HepG2 (cell line): Measurements from ENCODE around the gene RABGAP1L.
"Not testable (repeated sequence)": the region's sequence is repeated elsewhere in the genome, so short reads cannot be mapped to it uniquely, and the experiment has no call there.

Experiments used
- BCL6 ChIP-seq: IDR thresholded peaks from 2 replicates; pipeline ENCODE4 v1.6.1; 2016; ENCODE audit warnings: missing genetic modification reagents, missing compliant biosample characterization
- CBX1 ChIP-seq: IDR thresholded peaks from one replicate; pipeline ENCODE4 v1.6.1; 2016; ENCODE audit warnings: antibody characterized with exemption, low read depth
- CBX2 ChIP-seq, 2 experiments: fragments of 200-600 bp in 1 of 2; sonication (generic); formaldehyde crosslinking in 1 of 2; IDR thresholded peaks; 2 replicates each; pipeline versions ENCODE4 v1.7.0 to v1.8.1; 2018 to 2022; ENCODE audit warnings: low read depth in 2 of 2, low read length in 1 of 2, mild to moderate bottlenecking in 1 of 2, missing genetic modification reagents in 1 of 2
- ELF1 ChIP-seq: sonication (generic); formaldehyde crosslinking; IDR thresholded peaks from 2 replicates; pipeline ENCODE4 v1.4.0; 2020; ENCODE audit warnings: missing genetic modification reagents
- FOSL2 ChIP-seq: sonication (generic); formaldehyde crosslinking; IDR thresholded peaks from 2 replicates; pipeline ENCODE4 v1.4.0; 2020; ENCODE audit warnings: missing genetic modification reagents
- HDAC1 ChIP-seq: sonication (generic); formaldehyde crosslinking; IDR thresholded peaks from 2 replicates; pipeline ENCODE4 v1.5.1; 2020; ENCODE audit warnings: mild to moderate bottlenecking, missing genetic modification reagents
- IRF1 ChIP-seq: sonication (generic); formaldehyde crosslinking; IDR thresholded peaks from 2 replicates; pipeline ENCODE4 v1.4.0; 2020; ENCODE audit warnings: low read depth, mild to moderate bottlenecking, missing genetic modification reagents
- MEF2D ChIP-seq: sonication (generic); formaldehyde crosslinking; IDR thresholded peaks from 2 replicates; pipeline ENCODE4 v1.5.1; 2020; ENCODE audit warnings: mild to moderate bottlenecking, missing genetic modification reagents
- SIN3A ChIP-seq: IDR thresholded peaks from 2 replicates; pipeline ENCODE4 v1.6.1; 2011; ENCODE audit warnings: low read depth, mild to moderate bottlenecking, control low read depth, low read length, borderline replicate concordance
- SUZ12 ChIP-seq: fragments of 150-350 bp; IDR thresholded peaks from 2 replicates; pipeline ENCODE4 v1.6.1; 2014; ENCODE audit warnings: low read depth, low read length
- TEAD2 ChIP-seq: sonication (generic); formaldehyde crosslinking; IDR thresholded peaks from 2 replicates; pipeline ENCODE4 v1.9.0; 2021; ENCODE audit warnings: missing genetic modification reagents

GRCh38 chr1:174693539-174693938 is 534.2 kb downstream of the RABGAP1L start:
- TF ChIP-seq SUZ12; FOSL2; HDAC1 (CRISPR knock-in tag); CBX2 (IDR thresholded peaks at IDR 0.05; ENCODE audit: low read depth, low read length); CBX2 (CRISPR knock-in tag; IDR thresholded peaks at IDR 0.05; ENCODE audit: low read depth); SIN3A; IRF1; ELF1 (CRISPR knock-in tag); CBX1; BCL6; TEAD2; MEF2D (CRISPR knock-in tag): not testable (repeated sequence)
